Lung (tissue), 12 donors: Measurements from ENCODE around the gene NLRP1. TPM values are rescaled to one million over a fixed set of nuclear protein-coding genes. Genes with fewer than 3 reads are reported as not detected.
"Not testable (repeated sequence)": the region's sequence is repeated elsewhere in the genome, so short reads cannot be mapped to it uniquely, and the experiment has no call there.

Experiments
- ATAC-seq: fragments of 200-7000 bp; cut with Tn5 transposase; one replicate; pipeline ENCODE4 v1.9.1; 2020; ENCODE audit warnings: moderate number of reproducible peaks; ENCODE audit not compliant: insufficient read depth, low FRiP score
- DNase-seq, 3 donors: peaks; one replicate each; pipeline ENCODE4 v3.0.0-alpha.2; 2013 to 2017
- H3K27ac ChIP-seq, 2 donors: one replicate each; pipeline ENCODE4 v1.5.1; 2013; ENCODE audit warnings: mild to moderate bottlenecking in 2 of 2, moderate library complexity in 2 of 2, control low read depth in 1 of 2, inconsistent platforms in 1 of 2, low read depth in 1 of 2, low read length in 1 of 2
- H3K27me3 ChIP-seq, 3 donors: one replicate each; pipeline ENCODE4 v1.5.1; 2013; ENCODE audit warnings: low read length in 2 of 3; ENCODE audit not compliant: control insufficient read depth in 3 of 3, insufficient read depth in 3 of 3
- H3K36me3 ChIP-seq, 4 donors: one replicate each; pipeline ENCODE4 v1.5.1; 2013; ENCODE audit warnings: low read length in 4 of 4, mild to moderate bottlenecking in 1 of 4, moderate library complexity in 1 of 4; ENCODE audit not compliant: control insufficient read depth in 4 of 4, insufficient read depth in 4 of 4
- H3K4me1 ChIP-seq, 5 donors: one replicate each; pipeline ENCODE4 v1.5.1; 2013; ENCODE audit warnings: low read length in 5 of 5, mild to moderate bottlenecking in 2 of 5, moderate library complexity in 1 of 5; ENCODE audit not compliant: control insufficient read depth in 5 of 5, insufficient read depth in 5 of 5
- H3K4me3 ChIP-seq: one replicate; pipeline ENCODE4 v1.5.1; 2013; ENCODE audit warnings: mild to moderate bottlenecking, control low read depth, moderate library complexity
- H3K9ac ChIP-seq, 2 donors: one replicate each; pipeline ENCODE4 v1.5.1; 2013; ENCODE audit warnings: low read length in 2 of 2, control low read depth in 1 of 2; ENCODE audit not compliant: insufficient read depth in 1 of 2
- H3K9me3 ChIP-seq, 4 donors: one replicate each; pipeline ENCODE4 v1.5.1; 2013; ENCODE audit warnings: low read length in 3 of 4, mild to moderate bottlenecking in 1 of 4, moderate library complexity in 1 of 4; ENCODE audit not compliant: control insufficient read depth in 4 of 4, insufficient read depth in 3 of 4
- CTCF ChIP-seq: IDR thresholded peaks from 2 replicates; pipeline ENCODE4 v1.5.1; 2012; ENCODE audit warnings: mild to moderate bottlenecking; ENCODE audit errors: control extremely low read depth, extremely low read depth
- WGBS, 2 donors: extraction: QIAGEN DNeasy Blood & Tissue Kit; methylation state at CpG; one replicate each; pipeline ENCODE4 v1.1.7; 2013; 5-methylcytosine and 5-hydroxymethylcytosine counted together
- polyA plus RNA-seq, 2 donors: library from polyadenylated mRNA; stranded (reverse); fragments of 200-250 nt; gene quantifications; one replicate each; pipeline ENCODE4 v1.2.1, GENCODE V29; 2013
- total RNA-seq, 2 donors: library from RNA; depleted of rRNA in 1 of 2; stranded (reverse); fragments of >200 nt in 1 of 2; gene quantifications; one replicate each; pipeline ENCODE4 v1.2.1, GENCODE V29; 2014 to 2021
- donor health status: control.
- donor health status: control.
- donor health status: Bipolar disorder and iron deficiency.
- donor health status: healthy.
- donor health status: DM: yes; HTN: yes; CAD: no.

The NLRP1 gene
- total and polyA plus RNA-seq, 4 donors = 14.5 to 33.1 (median 25.2) TPM

- H3K9me3 ChIP-seq = no peaks in the 10 kb centered on the region
Observed at GRCh38 chr17:5580969-5581368, 3.3 kb downstream of the NLRP1 start.

GRCh38 chr17:5580367-5580766 is 3.9 kb downstream of the NLRP1 start:
- no peak overlapping the region for H3K9ac ChIP-seq
- no peak for TF ChIP-seq CTCF
- H3K4me3 ChIP-seq = no peak overlapping the region
- H3K4me1 ChIP-seq = peaks cover 0 to 2% (median 0%) of the 10 kb centered on the region in 5 donors
- H3K27ac ChIP-seq = no peak overlapping the region
- H3K36me3 ChIP-seq = peaks cover 0 to 6% (median 0%) of the 10 kb centered on the region in 4 donors
- no peak for ATAC-seq
- H3K27me3 ChIP-seq = no peaks in the 10 kb centered on the region
- H3K9me3 ChIP-seq = no peaks in the 10 kb centered on the region
- no peak for DNase-seq

More at GRCh38 chr17:5580969-5581368, 3.3 kb downstream of the NLRP1 start:
- DNase-seq (no peak), ATAC-seq (no peak)
- no peak for TF ChIP-seq CTCF
- Histone ChIP-seq H3K36me3 (peaks cover 0 to 6% (median 0%) of the 10 kb centered on the region in 4 donors), H3K27me3 (no peaks in the 10 kb centered on the region), H3K9ac (no peak overlapping the region), H3K27ac (no peak overlapping the region), H3K4me1 (peaks cover 0 to 2% (median 0%) of the 10 kb centered on the region in 5 donors), H3K4me3 (no peak overlapping the region)
- WGBS, 2 donors = 61 to 71% methylated on average over 3 of the region's 3 CpGs

GRCh38 chr17:5578768-5579167 is 5.5 kb downstream of the NLRP1 start:
- 93 to 97% methylated on average over 3 to 4 of the region's 4 CpGs for WGBS, 2 donors
- H3K4me3 ChIP-seq, H3K9me3 ChIP-seq, H3K27me3 ChIP-seq, ATAC-seq, H3K9ac ChIP-seq, DNase-seq, H3K27ac ChIP-seq, H3K36me3 ChIP-seq, H3K4me1 ChIP-seq: not testable (repeated sequence)

- not testable (repeated sequence) for H3K27ac ChIP-seq, H3K4me1 ChIP-seq, H3K9me3 ChIP-seq, H3K27me3 ChIP-seq, H3K4me3 ChIP-seq, ATAC-seq, H3K9ac ChIP-seq, H3K36me3 ChIP-seq, DNase-seq
- WGBS, 2 donors = 92 to 98% methylated on average over 7 of the region's 7 CpGs
Observed at GRCh38 chr17:5573017-5573416, 11.3 kb downstream of the NLRP1 start.

GRCh38 chr17:5571281-5571680 is 13.0 kb downstream of the NLRP1 start:
- no peaks in the 10 kb centered on the region for H3K27me3 ChIP-seq
- H3K4me3 ChIP-seq = no peak overlapping the region
- H3K9ac ChIP-seq = no peak overlapping the region
- no peaks in the 10 kb centered on the region for H3K4me1 ChIP-seq
- no peak overlapping the region for H3K27ac ChIP-seq
- TF ChIP-seq CTCF = no peak
- H3K36me3 ChIP-seq = peaks cover 0 to 1% (median 0%) of the 10 kb centered on the region in 4 donors
- ATAC-seq (no peak), DNase-seq (no peak)
- WGBS, 2 donors = 95 to 96% methylated on average over 1 of the region's 1 CpG
- peaks cover 0 to 6% (median under 1%) of the 10 kb centered on the region in 4 donors for H3K9me3 ChIP-seq
